Measurements from ENCODE around the gene NSMCE4A. TPM values are rescaled to one million over a fixed set of nuclear protein-coding genes. Genes with fewer than 3 reads are reported as not detected.
"Not testable (repeated sequence)": the region's sequence is repeated elsewhere in the genome, so short reads cannot be mapped to it uniquely, and the experiment has no call there.

Gene NSMCE4A
- total RNA-seq, 4 donors from 2014 or later = 52.7 to 168 (median 66.4) TPM

DNA sequence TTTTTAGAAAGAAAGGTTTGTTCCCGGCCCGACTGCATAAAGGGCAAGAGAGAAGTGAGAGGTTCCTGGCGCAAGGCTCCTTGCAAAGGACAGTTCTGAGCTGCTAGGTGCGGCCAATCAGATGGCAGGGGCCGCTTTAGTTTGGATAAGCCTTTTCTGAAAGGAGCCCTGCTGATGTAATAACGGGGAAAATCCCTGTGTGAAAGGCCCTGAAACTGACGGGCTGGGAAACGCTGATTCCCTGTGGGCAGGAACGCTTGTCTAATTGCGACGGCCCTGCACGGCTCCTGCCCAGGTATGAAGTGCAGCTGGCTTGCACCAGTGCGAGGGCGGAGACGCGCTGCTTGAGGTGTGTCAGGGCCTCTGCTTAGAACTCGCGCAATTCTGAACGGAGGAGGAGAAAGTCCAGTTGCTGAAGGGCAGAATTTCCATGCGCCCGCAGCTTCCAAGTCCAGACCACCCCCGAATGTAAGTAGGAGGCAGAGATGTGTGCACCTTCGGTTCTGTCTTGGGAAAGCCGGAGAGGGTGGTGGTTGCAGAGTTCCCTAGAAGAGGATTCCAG is 44.5 kb upstream of the NSMCE4A start:
- WGBS = 52% methylated on average over 24 of the region's 24 CpGs
- Histone ChIP-seq H3K36me3 (no peaks in the 10 kb centered on the region), H3K27me3 (no peaks in the 10 kb centered on the region), H3K4me1 (peaks cover 35% of the 10 kb centered on the region), H3K9me3 (no peaks in the 10 kb centered on the region), H3K4me3 (peak overlapping the region; percentile 42), H3K27ac (peak overlapping the region; percentile 94)
- DNase-seq (ENCODE audit: low spot score in 2 of 2) = peak in 1 of 2 donors; percentile 84
- TF ChIP-seq POLR2A (IDR thresholded peaks at IDR 0.05) = no peak
- TF ChIP-seq POLR2AphosphoS5 (IDR thresholded peaks at IDR 0.05) = peak in 1 of 3 donors; percentile 45

DNA sequence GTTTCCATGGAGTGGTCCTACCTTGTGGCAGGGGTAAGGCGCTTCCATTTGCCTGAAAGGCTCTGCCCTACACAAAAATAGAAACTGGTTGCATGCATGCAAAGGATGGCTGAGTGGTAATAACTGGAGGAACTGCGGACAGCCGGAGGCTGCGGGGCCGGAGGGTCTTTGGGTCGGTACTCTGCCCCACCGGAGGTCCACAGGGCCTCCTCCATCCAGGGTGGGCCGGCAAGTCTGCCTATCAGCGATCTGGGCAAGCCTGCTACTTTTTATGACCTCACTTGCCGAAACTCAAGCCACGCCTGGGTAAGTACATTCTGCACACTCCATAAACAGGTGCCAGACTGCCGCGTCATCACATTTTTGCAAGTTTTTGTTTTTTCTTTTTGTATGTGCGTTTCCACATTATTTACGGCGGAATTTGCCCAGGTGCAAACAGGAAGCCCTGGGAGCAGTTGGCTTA is 44.0 kb upstream of the NSMCE4A start:
- Histone ChIP-seq H3K27ac (peak overlapping the region; percentile 94), H3K27me3 (no peaks in the 10 kb centered on the region), H3K4me1 (peaks cover 35% of the 10 kb centered on the region), H3K4me3 (peak overlapping the region; percentile 42), H3K9me3 (no peaks in the 10 kb centered on the region), H3K36me3 (no peaks in the 10 kb centered on the region)
- DNase-seq (ENCODE audit: low spot score in 2 of 2) = no peak
- WGBS = 48% methylated on average over 16 of the region's 16 CpGs
- TF ChIP-seq, protein P1, sequence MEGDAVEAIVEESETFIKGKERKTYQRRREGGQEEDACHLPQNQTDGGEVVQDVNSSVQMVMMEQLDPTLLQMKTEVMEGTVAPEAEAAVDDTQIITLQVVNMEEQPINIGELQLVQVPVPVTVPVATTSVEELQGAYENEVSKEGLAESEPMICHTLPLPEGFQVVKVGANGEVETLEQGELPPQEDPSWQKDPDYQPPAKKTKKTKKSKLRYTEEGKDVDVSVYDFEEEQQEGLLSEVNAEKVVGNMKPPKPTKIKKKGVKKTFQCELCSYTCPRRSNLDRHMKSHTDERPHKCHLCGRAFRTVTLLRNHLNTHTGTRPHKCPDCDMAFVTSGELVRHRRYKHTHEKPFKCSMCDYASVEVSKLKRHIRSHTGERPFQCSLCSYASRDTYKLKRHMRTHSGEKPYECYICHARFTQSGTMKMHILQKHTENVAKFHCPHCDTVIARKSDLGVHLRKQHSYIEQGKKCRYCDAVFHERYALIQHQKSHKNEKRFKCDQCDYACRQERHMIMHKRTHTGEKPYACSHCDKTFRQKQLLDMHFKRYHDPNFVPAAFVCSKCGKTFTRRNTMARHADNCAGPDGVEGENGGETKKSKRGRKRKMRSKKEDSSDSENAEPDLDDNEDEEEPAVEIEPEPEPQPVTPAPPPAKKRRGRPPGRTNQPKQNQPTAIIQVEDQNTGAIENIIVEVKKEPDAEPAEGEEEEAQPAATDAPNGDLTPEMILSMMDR (IDR thresholded peaks at IDR 0.05) = no peak
- TF ChIP-seq POLR2A (IDR thresholded peaks at IDR 0.05) (no peak), POLR2AphosphoS5 (IDR thresholded peaks at IDR 0.05) (no peak), EP300 (IDR thresholded peaks at IDR 0.05) (no peak)

DNA sequence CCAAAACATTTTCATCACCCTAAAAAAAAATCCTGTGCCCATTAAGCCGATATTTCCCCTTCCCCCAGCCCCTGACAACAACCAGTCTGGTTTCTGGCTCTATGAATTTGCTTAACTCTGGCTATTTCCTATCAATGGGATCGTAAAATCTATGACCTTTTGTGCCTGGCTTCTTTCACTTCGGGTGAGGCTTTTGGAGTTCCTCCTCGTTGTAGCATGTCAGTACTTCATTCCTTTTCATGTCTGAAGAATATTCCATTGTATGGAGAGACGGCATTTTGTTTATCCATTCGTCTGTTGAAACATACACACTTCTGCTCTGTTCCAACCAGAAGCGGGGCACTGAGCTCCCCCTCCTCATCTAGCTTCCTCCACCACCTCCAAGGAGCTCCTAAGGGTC is 43.5 kb upstream of the NSMCE4A start:
- TF ChIP-seq EP300 (IDR thresholded peaks at IDR 0.05) (no peak), POLR2A (IDR thresholded peaks at IDR 0.05) (no peak), POLR2AphosphoS5 (IDR thresholded peaks at IDR 0.05) (no peak)
- TF ChIP-seq, protein P1 (IDR thresholded peaks at IDR 0.05) = no peak
- H3K4me3 ChIP-seq = peak overlapping the region; percentile 42
- WGBS = 39% methylated on average over 7 of the region's 7 CpGs

DNA sequence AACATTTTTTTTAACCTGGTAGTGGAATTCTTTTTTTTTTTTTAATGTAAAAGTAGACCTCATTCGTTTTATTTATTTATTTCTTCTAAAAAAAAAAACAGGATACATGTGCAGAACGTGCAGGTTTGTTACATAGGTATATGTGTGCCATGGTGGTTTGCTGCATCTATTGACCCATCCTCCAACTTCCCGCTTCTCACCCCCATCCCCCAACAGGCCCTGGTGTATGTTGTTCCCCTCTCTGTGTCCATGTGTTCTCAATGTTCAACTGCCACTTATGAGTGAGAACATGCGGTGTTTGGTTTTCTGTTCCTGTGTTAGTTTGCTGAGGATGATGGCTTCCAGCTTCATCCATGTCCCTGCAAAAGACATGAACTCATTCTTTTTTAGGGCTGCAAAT is 42.9 kb upstream of the NSMCE4A start:
- not testable (repeated sequence) for DNase-seq (ENCODE audit: low spot score in 2 of 2); H3K36me3 ChIP-seq; H3K9me3 ChIP-seq; H3K4me3 ChIP-seq; H3K27me3 ChIP-seq
- 55% methylated on average over 4 of the region's 4 CpGs for WGBS
- Histone ChIP-seq H3K4me1 (peaks cover 35% of the 10 kb centered on the region), H3K27ac (peak overlapping the region; percentile 94)

More for the DNA sequence above, 43.5 kb upstream of the NSMCE4A start:
- Histone ChIP-seq H3K4me1 (peaks cover 35% of the 10 kb centered on the region), H3K27me3 (no peaks in the 10 kb centered on the region), H3K9me3 (no peaks in the 10 kb centered on the region), H3K36me3 (no peaks in the 10 kb centered on the region), H3K27ac (peak overlapping the region; percentile 94)
- DNase-seq (ENCODE audit: low spot score in 2 of 2) = no peak

DNA sequence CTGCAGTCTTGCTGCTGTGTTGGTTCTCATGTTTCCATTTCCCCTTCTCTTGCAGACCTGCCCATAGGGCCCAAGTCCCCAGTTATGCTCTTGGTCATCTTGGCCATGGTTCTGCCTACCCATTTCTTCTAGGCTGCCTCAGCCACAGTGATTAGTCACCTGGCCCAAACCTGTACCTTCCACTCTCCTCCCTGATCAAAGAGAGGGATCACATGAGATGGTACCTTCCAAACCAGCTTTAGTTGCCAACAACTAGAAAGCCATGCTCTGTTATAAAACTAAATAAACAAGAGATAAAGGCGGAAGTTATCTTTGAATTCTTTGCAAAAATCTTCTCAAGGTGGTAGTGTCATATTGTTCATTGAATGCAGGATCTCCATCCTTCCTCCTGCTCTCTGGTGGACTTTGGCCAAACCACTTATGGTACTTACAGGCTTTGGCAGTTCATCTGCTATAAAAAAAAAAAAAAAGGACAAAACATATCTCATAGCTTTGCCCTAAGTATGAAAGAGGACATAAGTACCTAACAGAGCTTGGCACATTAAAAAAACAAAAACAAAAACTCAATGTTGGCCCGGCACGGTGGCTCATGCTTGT is 39.7 kb upstream of the NSMCE4A start:
- H3K27me3 ChIP-seq = no peaks in the 10 kb centered on the region
- no peak overlapping the region for H3K4me3 ChIP-seq
- H3K4me1 ChIP-seq = peaks cover 13% of the 10 kb centered on the region
- no peaks in the 10 kb centered on the region for H3K36me3 ChIP-seq
- TF ChIP-seq POLR2AphosphoS5 (IDR thresholded peaks at IDR 0.05) (no peak), EP300 (IDR thresholded peaks at IDR 0.05) (no peak)
- TF ChIP-seq, protein P1 (IDR thresholded peaks at IDR 0.05) = no peak
- 58% methylated on average over 3 of the region's 3 CpGs for WGBS
- no peak for DNase-seq (ENCODE audit: low spot score in 2 of 2)
- H3K27ac ChIP-seq = no peak overlapping the region
- no peaks in the 10 kb centered on the region for H3K9me3 ChIP-seq

DNA sequence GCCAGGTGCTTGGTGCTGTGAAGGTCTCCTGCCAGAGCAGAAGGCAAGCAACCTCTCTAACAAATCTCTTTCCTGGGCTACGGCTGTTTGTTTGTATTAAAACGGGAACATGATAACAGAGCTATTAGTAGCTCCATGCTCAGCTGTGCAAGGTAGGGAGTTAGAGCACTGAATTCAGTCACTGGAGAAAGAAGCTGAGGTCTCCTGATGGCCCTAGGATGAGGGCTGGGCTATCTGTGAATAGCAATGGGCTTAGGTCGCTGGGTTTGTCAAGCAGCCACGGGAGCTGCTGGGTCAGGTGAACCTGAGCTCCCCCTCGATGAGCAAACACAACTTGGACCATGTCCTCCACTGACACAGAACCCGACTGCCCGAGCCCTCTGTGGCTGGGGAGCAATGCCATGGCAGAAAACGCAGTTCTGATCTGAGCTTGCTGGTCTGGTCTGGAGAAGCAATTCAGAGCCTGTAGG is 38.3 kb upstream of the NSMCE4A start:
- 82% methylated on average over 8 of the region's 8 CpGs for WGBS
- H3K36me3 ChIP-seq = no peaks in the 10 kb centered on the region
- H3K27me3 ChIP-seq = no peaks in the 10 kb centered on the region
- H3K4me3 ChIP-seq = no peak overlapping the region
- TF ChIP-seq, protein P1 (IDR thresholded peaks at IDR 0.05) = no peak
- H3K4me1 ChIP-seq = peaks cover 3% of the 10 kb centered on the region
- no peak overlapping the region for H3K27ac ChIP-seq
- DNase-seq (ENCODE audit: low spot score in 2 of 2) = no peak
- H3K9me3 ChIP-seq = no peaks in the 10 kb centered on the region
